ENCODE results near the gene HIKESHI.

DNA sequence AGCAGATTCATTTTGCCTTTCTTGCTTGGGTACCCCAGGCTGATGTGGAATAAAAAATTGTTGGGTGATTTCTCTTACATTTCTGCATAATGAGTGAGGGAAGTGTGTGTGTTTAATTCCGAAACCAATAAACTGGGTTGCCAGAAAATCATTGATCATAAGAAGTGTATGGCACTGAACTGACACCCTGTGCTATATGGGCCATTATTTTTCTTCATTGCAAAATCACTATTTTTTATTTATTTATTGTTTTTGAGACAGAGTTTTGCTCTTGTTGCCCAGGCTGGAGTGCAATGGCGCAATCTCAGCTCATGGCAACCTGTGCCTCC is 14.6 kb upstream of the HIKESHI start:
- TF ChIP-seq, protein P1, sequence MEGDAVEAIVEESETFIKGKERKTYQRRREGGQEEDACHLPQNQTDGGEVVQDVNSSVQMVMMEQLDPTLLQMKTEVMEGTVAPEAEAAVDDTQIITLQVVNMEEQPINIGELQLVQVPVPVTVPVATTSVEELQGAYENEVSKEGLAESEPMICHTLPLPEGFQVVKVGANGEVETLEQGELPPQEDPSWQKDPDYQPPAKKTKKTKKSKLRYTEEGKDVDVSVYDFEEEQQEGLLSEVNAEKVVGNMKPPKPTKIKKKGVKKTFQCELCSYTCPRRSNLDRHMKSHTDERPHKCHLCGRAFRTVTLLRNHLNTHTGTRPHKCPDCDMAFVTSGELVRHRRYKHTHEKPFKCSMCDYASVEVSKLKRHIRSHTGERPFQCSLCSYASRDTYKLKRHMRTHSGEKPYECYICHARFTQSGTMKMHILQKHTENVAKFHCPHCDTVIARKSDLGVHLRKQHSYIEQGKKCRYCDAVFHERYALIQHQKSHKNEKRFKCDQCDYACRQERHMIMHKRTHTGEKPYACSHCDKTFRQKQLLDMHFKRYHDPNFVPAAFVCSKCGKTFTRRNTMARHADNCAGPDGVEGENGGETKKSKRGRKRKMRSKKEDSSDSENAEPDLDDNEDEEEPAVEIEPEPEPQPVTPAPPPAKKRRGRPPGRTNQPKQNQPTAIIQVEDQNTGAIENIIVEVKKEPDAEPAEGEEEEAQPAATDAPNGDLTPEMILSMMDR (IDR thresholded peaks at IDR 0.05 in 8 of 11, conservative IDR thresholded peaks at IDR 0.05 in 3 of 11) = no peak
- no peak for TF ChIP-seq POLR2A (IDR thresholded peaks at IDR 0.05)
